Dermis blood vessel endothelial cell (primary cell): ENCODE results near the gene GUCY1A2. TPM values are rescaled to one million over a fixed set of nuclear protein-coding genes. Genes with fewer than 3 reads are reported as not detected.
"Not testable (repeated sequence)": the region's sequence is repeated elsewhere in the genome, so short reads cannot be mapped to it uniquely, and the experiment has no call there.

Source experiments
- DNase-seq: peaks from one replicate; pipeline ENCODE4 v3.0.0; 2010
- total RNA-seq: library from RNA; depleted of rRNA; stranded (reverse); fragments of >200 nt; gene quantifications from 2 replicates; pipeline ENCODE4 v1.2.3, GENCODE V29; 2014

The GUCY1A2 gene
- total RNA-seq, 1 donor from 2014 or later: 0.17 TPM

GRCh38 chr11:106937111-106937510 is 81.2 kb downstream of the GUCY1A2 start:
- DNase-seq: no peak

DNA sequence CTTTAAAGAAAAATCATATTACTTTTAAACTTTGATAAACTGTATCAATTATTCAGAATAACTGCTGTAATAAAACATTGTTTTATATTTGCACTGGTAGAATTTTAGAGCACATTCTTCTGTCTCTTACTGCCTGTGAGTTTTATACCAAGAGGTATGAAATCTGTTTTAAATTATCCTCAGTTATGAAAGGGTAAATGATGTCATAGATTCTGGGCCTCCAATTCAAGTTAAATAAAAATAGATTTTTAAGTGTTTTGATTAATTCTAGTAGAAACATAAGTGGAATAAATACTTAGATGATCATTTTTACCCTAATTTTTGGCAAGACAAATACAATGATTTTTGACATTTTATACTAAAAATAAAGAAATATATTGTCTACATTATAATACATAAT is 93.0 kb downstream of the GUCY1A2 start:
- DNase-seq: no peak

DNA sequence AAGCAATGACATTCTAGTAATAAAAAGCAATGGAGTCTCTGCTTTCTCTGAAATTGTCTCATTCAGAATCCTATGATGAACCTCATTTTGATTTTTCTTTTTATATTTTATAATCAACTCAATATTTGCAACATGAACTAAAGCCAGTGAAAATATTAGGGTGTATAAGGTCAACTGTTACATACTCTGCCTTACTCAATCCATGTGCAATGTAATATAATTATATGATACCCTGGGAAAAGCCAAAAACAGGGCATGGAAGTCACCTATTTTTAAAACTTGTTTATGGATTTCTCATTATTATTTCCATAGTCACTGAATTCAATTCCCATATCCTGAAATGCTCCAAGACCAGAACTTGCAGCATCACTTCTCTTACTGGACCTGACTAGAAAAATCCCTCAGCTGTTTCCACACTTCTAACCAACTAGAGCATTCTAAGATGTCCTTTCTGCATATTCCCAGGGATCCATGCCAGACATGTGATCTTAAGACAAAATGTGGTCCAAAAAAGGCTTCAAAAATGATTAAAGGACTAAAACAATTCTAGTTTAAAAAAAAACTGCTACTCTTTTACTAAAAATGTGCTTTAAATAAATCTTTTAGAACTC is 97.3 kb downstream of the GUCY1A2 start:
- DNase-seq: no peak

DNA sequence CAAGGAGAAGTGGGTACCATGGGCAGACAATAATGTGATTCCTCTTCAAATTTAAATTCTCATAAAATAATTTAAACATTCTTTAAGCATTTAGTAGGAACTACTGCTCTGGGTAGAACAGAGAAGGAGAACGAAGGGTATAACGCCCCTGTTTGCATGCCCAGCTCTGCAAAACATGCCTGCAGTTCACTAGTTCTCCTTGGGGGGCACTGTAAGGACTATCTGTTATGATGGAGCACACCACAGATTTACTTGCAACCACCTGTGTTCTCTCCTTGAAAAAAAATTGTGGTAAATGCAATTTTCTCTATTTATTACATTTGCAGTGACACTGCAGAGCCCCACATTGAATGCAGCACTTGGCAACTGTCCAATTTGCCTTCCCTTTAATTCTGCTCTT is 100.3 kb downstream of the GUCY1A2 start:
- DNase-seq: peak; percentile 21

GRCh38 chr11:106914409-106914808 is 103.9 kb downstream of the GUCY1A2 start:
- no peak for DNase-seq

GRCh38 chr11:106913141-106913540 is 105.1 kb downstream of the GUCY1A2 start:
- no peak for DNase-seq

DNA sequence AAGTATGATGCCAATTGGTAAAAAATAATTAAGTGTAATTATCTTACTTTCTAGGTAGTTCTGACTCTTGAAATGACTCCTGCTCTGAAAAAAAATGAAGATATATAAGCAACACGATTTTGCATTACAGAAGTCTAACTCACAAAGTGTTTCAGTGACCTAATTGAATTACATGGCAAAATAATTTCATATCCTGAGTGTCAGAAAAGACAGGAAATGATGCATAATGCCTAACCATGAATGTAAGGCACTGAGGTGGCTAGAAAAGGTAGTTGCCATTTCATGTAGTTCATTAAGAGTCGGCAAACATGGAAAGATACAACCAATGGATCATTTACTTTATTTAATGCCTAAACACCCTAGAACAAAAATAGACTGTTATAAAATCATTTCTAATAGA is 113.5 kb downstream of the GUCY1A2 start:
- DNase-seq: peak; percentile 19

- no peak for DNase-seq
These were observed 128.6 kb downstream of the GUCY1A2 start for GRCh38 chr11:106889718-106890117.

DNA sequence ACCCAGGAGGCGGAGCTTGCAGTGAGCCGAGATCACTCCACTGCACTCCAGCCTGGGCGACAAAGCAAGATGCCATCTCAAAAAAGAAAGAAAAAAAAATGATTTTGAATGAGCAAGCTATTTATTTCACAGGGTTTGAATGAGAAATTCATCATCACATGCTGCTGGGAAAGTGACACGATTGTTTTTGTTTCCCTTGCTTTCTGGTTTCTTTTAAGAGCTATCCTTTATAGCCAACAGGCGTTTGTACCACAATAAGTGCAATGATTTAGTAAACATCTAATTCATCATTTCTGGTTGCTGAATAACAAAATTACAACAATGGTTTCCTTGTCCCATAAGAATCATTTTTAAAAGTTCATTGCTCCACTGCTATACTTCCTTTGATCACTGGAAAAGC is 129.9 kb downstream of the GUCY1A2 start:
- no peak for DNase-seq

DNA sequence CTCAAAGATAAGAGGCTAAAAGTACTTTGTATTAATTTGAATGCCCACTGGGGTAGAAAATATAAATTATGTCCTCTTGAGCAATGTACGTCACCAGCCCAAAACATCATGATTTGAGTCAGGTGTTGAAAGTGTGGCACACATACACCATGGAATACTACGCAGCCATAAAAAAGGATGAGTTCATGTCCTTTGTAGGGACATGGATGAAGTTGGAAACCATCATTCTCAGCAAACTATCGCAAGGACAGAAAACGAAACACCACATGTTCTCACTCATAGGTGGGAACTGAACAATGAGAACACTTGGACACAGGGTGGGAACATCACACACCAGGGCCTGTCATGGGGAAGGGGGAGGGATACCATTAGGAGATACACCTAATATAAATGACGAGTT is 134.6 kb downstream of the GUCY1A2 start:
- DNase-seq: not testable (repeated sequence)

DNA sequence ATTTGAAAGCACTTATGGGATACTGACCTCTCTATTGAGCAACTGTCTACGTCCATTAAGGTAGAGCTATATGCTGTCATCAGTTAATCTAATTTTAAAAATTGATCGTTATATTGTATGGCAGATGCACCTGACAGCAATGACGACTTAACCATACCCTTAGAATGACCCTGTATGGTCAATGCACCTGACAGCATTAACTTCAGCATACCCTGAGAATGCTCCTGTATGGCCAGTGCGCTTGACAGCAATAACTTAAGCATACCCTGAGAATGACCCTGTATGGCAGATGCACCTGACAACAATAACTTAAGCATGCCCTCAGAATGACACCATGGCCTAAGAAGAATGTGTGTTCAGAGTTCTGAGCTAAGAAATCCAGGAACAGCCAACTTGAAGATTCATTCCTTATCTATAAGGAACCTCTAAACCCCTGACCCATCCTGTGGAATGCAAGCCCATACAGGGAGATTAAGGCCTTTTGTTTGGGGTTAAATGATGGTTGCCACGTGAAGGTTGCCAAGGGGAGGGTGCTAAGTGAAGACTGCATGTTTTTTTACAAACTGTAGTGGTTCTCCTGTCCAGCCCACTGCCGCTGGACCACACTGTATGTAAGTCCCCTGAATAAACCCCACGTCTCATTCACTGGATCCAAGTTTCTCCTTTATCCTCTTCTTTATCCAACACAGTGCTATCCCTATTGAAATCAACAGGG is 138.3 kb downstream of the GUCY1A2 start:
- DNase-seq: no peak

GRCh38 chr11:106879029-106879428 is 139.2 kb downstream of the GUCY1A2 start:
- DNase-seq: no peak

DNA sequence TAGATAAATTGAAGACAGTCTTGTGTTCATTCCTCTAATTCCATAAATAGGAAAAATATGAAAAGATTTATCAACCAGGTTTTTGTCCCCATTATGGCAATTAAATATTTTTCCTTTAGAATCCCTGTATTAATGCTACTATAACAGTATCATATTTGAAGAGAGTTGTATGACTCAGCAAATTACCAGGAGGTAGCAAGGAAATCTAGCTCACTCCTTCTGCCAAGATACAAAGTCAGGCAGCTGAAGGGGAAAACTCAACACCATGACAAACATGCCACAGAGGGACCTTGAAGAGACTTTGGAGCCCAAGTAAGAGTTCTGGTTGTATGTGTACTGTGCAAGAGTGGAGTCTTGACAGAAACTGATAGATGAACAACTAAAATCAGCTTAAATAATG is 143.3 kb downstream of the GUCY1A2 start:
- no peak for DNase-seq

DNA sequence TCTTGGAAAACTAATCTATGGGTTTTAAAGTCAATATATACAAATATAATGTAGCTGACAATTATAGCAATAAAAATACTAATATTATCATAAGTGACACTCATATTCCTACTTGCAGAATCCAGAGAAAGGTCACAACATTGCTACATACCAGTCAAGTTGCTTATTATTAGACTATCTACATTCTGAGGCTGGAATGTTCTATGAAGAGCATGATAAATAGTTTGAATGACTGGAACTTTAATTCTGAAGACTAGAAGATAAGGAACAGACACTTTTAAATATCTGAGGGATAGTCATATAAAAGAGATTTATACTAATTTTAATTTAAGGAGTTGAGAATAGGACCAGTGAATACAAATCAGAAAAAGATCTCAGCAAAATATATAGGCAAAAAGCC is 146.0 kb downstream of the GUCY1A2 start:
- DNase-seq: no peak

DNA sequence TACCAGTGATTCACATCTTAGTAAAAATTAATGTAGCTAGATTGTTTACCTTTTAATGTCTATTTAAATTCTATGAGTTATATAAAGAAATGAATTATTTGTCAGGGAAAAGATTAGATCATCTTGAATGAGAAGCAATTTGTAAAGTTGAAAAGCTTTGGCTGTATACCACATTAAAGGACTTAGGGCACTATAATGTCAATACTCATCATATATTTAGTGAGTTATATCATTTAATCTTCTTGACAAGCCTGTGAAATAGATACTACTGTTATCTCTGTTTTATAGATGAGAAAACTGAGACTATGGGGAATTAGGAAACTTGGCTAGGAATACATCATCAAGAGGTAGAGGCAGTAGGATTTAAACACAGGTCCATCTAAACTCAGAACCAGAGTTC is 160.1 kb downstream of the GUCY1A2 start:
- no peak for DNase-seq

- DNase-seq: no peak
These were observed 161.7 kb downstream of the GUCY1A2 start for GRCh38 chr11:106856566-106856965.

GRCh38 chr11:106854429-106854828 is 163.8 kb downstream of the GUCY1A2 start:
- DNase-seq: no peak

DNA sequence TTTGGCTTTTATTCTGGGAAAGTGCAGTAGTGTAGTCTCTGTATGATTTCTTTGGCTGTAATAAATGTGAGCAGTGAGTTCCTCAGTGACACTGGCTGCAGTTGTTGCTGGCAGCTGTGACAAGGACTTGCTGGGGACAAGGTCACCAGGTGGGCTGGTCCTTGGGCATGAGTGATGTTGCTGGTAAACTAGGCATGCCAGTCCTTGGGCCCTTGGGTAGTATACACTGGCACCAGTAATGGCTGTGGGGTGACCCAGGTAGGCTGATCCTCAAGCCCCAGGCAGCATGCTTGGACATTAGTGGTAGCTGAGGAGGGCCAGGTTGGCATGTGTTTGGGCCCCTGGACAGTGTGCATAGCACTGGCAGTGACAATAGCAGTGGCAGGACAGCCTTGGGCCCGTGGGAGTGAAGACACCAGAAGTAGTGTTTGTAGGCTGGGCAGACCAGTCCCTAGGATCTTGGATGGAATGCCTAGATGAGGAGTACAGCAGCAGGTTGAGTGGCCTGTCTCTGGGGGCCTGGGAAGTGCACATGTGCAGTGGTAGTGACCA is 164.3 kb downstream of the GUCY1A2 start:
- no peak for DNase-seq

DNA sequence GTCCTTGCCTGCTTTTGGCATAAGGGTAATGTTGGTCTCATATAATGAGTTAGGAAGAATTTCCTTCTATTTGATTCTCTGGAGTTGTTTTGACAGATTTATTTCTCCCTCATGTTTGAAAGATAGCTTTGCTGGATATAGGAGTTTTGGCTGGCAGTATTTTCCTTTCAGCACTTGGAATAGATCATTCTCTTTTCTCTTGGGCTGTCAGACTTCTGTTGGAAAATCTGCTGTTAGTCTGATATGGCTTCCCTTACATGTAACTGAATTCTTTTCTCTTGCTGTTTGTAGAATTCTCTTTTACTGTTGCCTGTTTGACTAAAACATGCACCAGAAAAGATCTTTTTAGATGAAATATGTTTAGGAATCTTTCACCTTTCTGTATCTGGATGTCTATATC is 165.5 kb downstream of the GUCY1A2 start:
- no peak for DNase-seq

DNA sequence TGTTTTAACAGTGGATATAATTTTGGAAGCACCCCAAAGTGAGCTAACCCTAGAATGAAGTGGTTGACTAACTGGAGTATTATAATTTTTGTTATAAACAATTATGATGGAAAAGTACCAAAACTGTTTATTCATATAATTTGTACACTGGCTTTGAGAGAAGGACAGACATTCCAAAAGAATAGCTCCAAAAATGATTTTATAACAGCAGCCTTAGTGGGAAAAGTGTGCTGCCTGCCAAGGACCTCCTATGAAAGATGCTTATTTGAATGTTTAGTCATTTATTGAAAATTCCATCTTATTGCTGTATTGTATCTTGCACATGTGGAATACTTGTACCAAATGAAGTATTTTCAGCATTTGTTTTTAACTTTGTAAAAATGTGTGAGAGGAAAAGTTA is 169.8 kb downstream of the GUCY1A2 start:
- DNase-seq: no peak

- DNase-seq: no peak
These were observed 176.1 kb downstream of the GUCY1A2 start for GRCh38 chr11:106842134-106842533.

GRCh38 chr11:106840947-106841346 is 177.3 kb downstream of the GUCY1A2 start:
- DNase-seq: no peak

DNA sequence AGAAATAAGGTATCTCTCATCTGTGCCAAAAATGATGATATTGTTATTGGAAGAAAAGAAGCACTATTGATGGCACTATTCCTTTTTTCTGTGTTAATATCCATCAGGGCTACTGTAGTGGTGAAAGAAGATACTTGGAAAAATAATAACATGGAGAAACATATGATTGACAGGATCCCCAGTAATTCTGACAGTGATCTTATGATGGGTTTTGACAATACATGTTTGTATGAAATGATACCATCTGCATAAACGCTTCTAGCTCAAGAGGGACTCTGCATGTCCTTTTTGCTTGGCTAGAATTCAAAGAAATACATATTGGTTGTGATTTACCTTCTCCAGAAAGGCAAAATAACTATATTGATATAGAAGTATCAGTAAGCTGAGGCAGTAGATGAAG is 178.1 kb downstream of the GUCY1A2 start:
- no peak for DNase-seq

DNA sequence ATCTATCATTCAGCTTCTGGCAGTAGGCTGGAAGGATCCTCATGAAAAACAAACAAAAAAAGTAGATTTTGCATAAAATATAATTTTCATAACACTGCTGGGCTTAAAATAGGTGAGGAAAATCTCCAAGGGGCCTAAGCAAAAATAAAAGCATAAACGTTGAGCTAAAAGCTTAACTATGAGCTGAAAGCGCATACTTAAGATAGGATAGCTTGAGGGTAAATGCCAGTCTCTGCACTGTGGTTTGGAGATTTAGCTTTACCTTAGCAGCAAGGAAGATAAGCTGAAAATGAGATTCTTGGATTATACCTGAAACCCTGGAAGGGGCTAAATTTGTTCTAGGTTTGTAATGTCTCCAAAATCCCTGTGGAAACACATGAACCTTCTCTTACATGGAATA is 183.7 kb downstream of the GUCY1A2 start:
- DNase-seq: no peak
